ENCODE measurements around the gene PCDHGB7. TPM values are rescaled to one million over a fixed set of nuclear protein-coding genes. Genes with fewer than 3 reads are reported as not detected.
"Not testable (repeated sequence)": the region's sequence is repeated elsewhere in the genome, so short reads cannot be mapped to it uniquely, and the experiment has no call there.

Gene PCDHGB7
- polyA plus RNA-seq, 1 of the 3 experiments (the other 2 are of a cell fraction), result 19.1 TPM

GRCh38 chr5:141393267-141393666 is 24.2 kb upstream of the PCDHGB7 start (continued):
- no peak for TF ChIP-seq YY1 (IDR thresholded peaks at IDR 0.05; ENCODE audit: low read depth)
- no peak for TF ChIP-seq NRF1 (IDR thresholded peaks at IDR 0.05; ENCODE audit: low read depth, low read length)
- TF ChIP-seq EZH2phosphoT487 (IDR thresholded peaks at IDR 0.05; ENCODE audit: borderline replicate concordance, low read depth), result no peak

- H3K9me3 ChIP-seq; H3F3A ChIP-seq (replicated peaks; ENCODE audit: insufficient read depth); H3K9ac ChIP-seq; H2AFZ ChIP-seq (ENCODE audit: low read depth); H3K9me2 ChIP-seq; H4K20me1 ChIP-seq (ENCODE audit: insufficient read depth); H3K4me1 ChIP-seq (ENCODE audit: control insufficient read depth in 1 of 2, insufficient read depth in 2 of 2, low read depth in 1 of 2, low read length in 1 of 2); H3K27me3 ChIP-seq (ENCODE audit: insufficient read depth); POLR2A ChIA-PET; DNase-seq; H3K27ac ChIP-seq (ENCODE audit: low read depth in 2 of 2, low read length in 1 of 2); H3K4me3 ChIP-seq (ENCODE audit: low read depth in 2 of 2, low read length in 1 of 2); H3K79me2 ChIP-seq (ENCODE audit: insufficient read depth); H3K4me2 ChIP-seq: not testable (repeated sequence)
- CTCF ChIA-PET, result interaction anchor here (0.7 kb wide), 1 partner anchor 131 kb away, joined by 3 read pairs; no protein-coding TSS in a partner anchor
- 81% methylated on average over 24 of the region's 53 CpGs for WGBS (ENCODE audit: low lambda C conversion rate)
- H3K36me3 ChIP-seq (replicated peaks in 1 of 2; ENCODE audit: control insufficient read depth in 1 of 2, insufficient read depth in 2 of 2, low read length in 1 of 2), result peaks cover 0 to 15% of the 10 kb centered on the region in 2 experiments
Measured at GRCh38 chr5:141394401-141395187, 22.9 kb upstream of the PCDHGB7 start.

- CTCF ChIA-PET, result interaction anchor here (0.9 to 1.0 kb wide), 3 partner anchors 32 to 216 kb away, joined by 3 to 4 read pairs (median 3); partner anchors contain the start of genes PCDHB16 and PCDHGA12
- H3K36me3 ChIP-seq (replicated peaks in 1 of 2; ENCODE audit: control insufficient read depth in 1 of 2, insufficient read depth in 2 of 2, low read length in 1 of 2); H3K27ac ChIP-seq (ENCODE audit: low read depth in 2 of 2, low read length in 1 of 2); H3K27me3 ChIP-seq (ENCODE audit: insufficient read depth); H3K79me2 ChIP-seq (ENCODE audit: insufficient read depth); DNase-seq; H3K4me2 ChIP-seq; H2AFZ ChIP-seq (ENCODE audit: low read depth); H3K9me2 ChIP-seq; H3K4me3 ChIP-seq (ENCODE audit: low read depth in 2 of 2, low read length in 1 of 2); H3K9ac ChIP-seq; H3K4me1 ChIP-seq (ENCODE audit: control insufficient read depth in 1 of 2, insufficient read depth in 2 of 2, low read depth in 1 of 2, low read length in 1 of 2); H4K20me1 ChIP-seq (ENCODE audit: insufficient read depth); POLR2A ChIA-PET; H3F3A ChIP-seq (replicated peaks; ENCODE audit: insufficient read depth): not testable (repeated sequence)
- peaks cover 11% of the 10 kb centered on the region for H3K9me3 ChIP-seq
- WGBS (ENCODE audit: low lambda C conversion rate), result 61% methylated on average over 22 of the region's 43 CpGs
Measured at GRCh38 chr5:141397756-141398551, 19.5 kb upstream of the PCDHGB7 start, which contains the start of gene PCDHGB5. Gene PCDHGB5, plus strand, starts transcription at chr5:141397947. Its CDS starts 181 bp downstream, at chr5:141398128.

- Histone ChIP-seq H3K9me3 (peaks cover 9% of the 10 kb centered on the region), H3F3A (replicated peaks; ENCODE audit: insufficient read depth) (no peaks in the 10 kb centered on the region), H3K79me2 (ENCODE audit: insufficient read depth) (no peaks in the 10 kb centered on the region; the same call in 1 of the 2 replicates), H2AFZ (ENCODE audit: low read depth) (no peak overlapping the region), H3K4me3 (ENCODE audit: low read depth in 2 of 2, low read length in 1 of 2) (no peak overlapping the region), H3K36me3 (replicated peaks in 1 of 2; ENCODE audit: control insufficient read depth in 1 of 2, insufficient read depth in 2 of 2, low read length in 1 of 2) (peaks cover 0 to 2% of the 10 kb centered on the region in 2 experiments), H3K4me2 (no peak overlapping the region), H3K4me1 (ENCODE audit: control insufficient read depth in 1 of 2, insufficient read depth in 2 of 2, low read depth in 1 of 2, low read length in 1 of 2) (no peaks in the 10 kb centered on the region), H4K20me1 (ENCODE audit: insufficient read depth) (no peaks in the 10 kb centered on the region), H3K9me2 (no peaks in the 10 kb centered on the region), H3K27me3 (ENCODE audit: insufficient read depth) (no peaks in the 10 kb centered on the region), H3K9ac (no peak overlapping the region), H3K27ac (ENCODE audit: low read depth in 2 of 2, low read length in 1 of 2) (no peak overlapping the region)
- no peak for DNase-seq
- POLR2A ChIA-PET, result no interaction called here
- CTCF ChIA-PET, result interaction anchor here (1.0 kb wide), 1 partner anchor 159 kb away, joined by 4 read pairs; no protein-coding TSS in a partner anchor
- TF ChIP-seq POLR2AphosphoS5 (IDR thresholded peaks at IDR 0.05; ENCODE audit: low read depth, low read length) (no peak), FOXJ3 (CRISPR knock-in tag; IDR thresholded peaks at IDR 0.05) (no peak)
- WGBS (ENCODE audit: low lambda C conversion rate), result 66% methylated on average over 14 of the region's 15 CpGs
Measured at GRCh38 chr5:141398608-141399007, 18.9 kb upstream of the PCDHGB7 start.
